NCI-H187 treated with DMSO at 0.1 percent for 48 hours (cell line): ENCODE data around the gene RBM3.

ENCODE experiments used
- DNase-seq: peaks from one replicate; lab custom pipeline; 2025; lab: John Stamatoyannopoulos, UW

The RBM3 gene

DNA sequence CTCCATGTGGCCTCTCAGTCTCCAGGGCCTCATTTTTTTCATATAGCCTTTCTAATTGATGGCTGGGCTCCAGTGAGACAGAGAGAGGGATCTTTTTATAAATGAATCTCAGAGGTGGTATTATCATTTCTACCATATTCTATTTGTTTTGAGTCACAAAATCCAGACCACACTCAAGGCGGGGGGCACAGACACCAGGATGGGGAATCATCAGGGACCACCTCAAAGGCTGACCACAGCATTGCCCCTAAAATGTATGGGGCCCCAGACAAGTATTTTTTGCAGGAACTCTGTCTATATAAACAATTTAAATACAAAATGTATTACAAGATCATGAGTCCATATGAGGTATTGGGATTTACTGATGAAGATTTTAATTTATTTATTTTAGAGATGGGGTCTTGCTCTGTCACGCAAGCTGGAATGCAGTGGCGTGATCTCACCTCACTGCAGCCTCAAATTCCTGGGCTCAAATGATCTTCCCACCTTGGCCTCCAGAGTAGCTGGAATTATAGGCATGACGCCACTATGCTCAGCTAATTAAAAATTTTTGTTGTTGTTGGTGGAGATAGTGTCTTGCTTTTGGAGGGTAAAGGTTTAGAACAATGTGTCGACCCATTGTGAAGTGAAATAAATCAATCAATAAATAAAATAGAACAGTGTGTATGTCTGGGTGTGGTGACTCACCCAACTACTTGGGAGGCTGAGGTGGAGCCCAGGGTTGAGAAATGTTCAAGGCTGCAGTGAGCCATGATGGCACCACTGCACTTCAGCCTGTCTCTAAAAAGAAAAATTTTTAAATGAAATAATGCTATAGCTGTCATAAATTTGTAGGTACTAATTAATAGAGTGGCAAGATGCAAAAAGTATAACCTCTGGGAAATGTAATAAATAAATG is 52.4 kb downstream of the RBM3 start:
- no peak for DNase-seq
